K562 (cell line): ENCODE data around the gene CCDC93. TPM values are rescaled to one million over a fixed set of nuclear protein-coding genes. Genes with fewer than 3 reads are reported as not detected.

Experiments used
- ATAC-seq: fragments of 200-7000 bp; cut with Tn5 transposase; 3 replicates; pipeline ENCODE4 v1.9.1; 2020; ENCODE audit warnings: moderate library complexity
- BruUV-seq: library from RNA; stranded (reverse); fragments of 400-500 nt; replicated peaks from 2 replicates; lab custom pipeline; 2021; lab: Mats Ljungman, UMichigan
- CTCF ChIA-PET: fragments of 300-600 bp; formaldehyde crosslinking; extraction: SDS; loops from one replicate; lab custom pipeline; 2021; ENCODE audit warnings: low intra/inter-chr PET ratio; lab: Yijun Ruan, JAX
- POLR2A ChIA-PET: fragments of 300-600, 350-650 bp; sonication (Branson Sonifier 250); formaldehyde crosslinking; extraction: SDS; loops from one replicate; lab custom pipeline; 2021; ENCODE audit warnings: antibody characterized with exemption, inconsistent platforms; lab: Yijun Ruan, JAX
- DNase-seq, 4 experiments: peaks; one replicate each; pipeline versions ENCODE4 v3.0.0 to v3.0.0-alpha.2; 2011 to 2018; ENCODE audit warnings: low spot score in 3 of 4, mixed read lengths in 3 of 4; ENCODE audit errors: extremely low read depth in 1 of 4
- FAIRE-seq: peaks from 2 replicates; lab custom pipeline; 2011; peaks lifted over from hg19 to GRCh38; lab: Jason Lieb, UNC
- H2AFZ ChIP-seq: 2 replicates; pipeline ENCODE4 v1.6.0; 2011; ENCODE audit warnings: low read depth, low read length, control low read depth, inconsistent platforms
- H3K27ac ChIP-seq: fragments of 200-600 bp; 3 replicates; pipeline ENCODE4 v1.8.0; 2011; ENCODE audit warnings: low read depth, mild to moderate bottlenecking, control low read depth, inconsistent platforms, low read length, moderate library complexity, mixed read lengths; ENCODE audit errors: extremely low read depth
- H3K27me3 ChIP-seq, 2 experiments: fragments of 300-600 bp in 1 of 2; 2 replicates in 1 of 2; 3 replicates in 1 of 2; pipeline versions ENCODE4 v1.6.0 to v1.8.0; 2011; ENCODE audit warnings: inconsistent platforms in 2 of 2, low read length in 2 of 2, mild to moderate bottlenecking in 1 of 2, mixed read lengths in 1 of 2, moderate library complexity in 1 of 2; ENCODE audit not compliant: control insufficient read depth in 2 of 2, insufficient read depth in 2 of 2
- H3K36me3 ChIP-seq: fragments of 300-600 bp; 3 replicates; pipeline ENCODE4 v1.8.0; 2011; ENCODE audit warnings: mild to moderate bottlenecking, low read length, inconsistent platforms; ENCODE audit not compliant: control insufficient read depth, insufficient read depth
- H3K4me1 ChIP-seq, 2 experiments: fragments of 200-600 bp in 1 of 2; replicated peaks in 1 of 2; 2 replicates in 1 of 2; 3 replicates in 1 of 2; pipeline versions ENCODE4 v1.5.1 to v1.8.0; 2011; ENCODE audit warnings: inconsistent platforms in 2 of 2, low read length in 2 of 2, mild to moderate bottlenecking in 1 of 2, mixed read lengths in 1 of 2, moderate library complexity in 1 of 2; ENCODE audit not compliant: control insufficient read depth in 2 of 2, insufficient read depth in 2 of 2
- H3K4me2 ChIP-seq: 2 replicates; pipeline ENCODE4 v1.6.1; 2011; ENCODE audit warnings: low read length, control low read depth, inconsistent platforms, mixed read lengths; ENCODE audit not compliant: insufficient read depth
- H3K4me3 ChIP-seq: fragments of 200-600 bp; sonication (generic), shearing (Covaris generic); 2 replicates; pipeline ENCODE4 v1.5.1; 2016; ENCODE audit warnings: control low read depth, inconsistent platforms
- H3K79me2 ChIP-seq: fragments of 200-600 bp; 3 replicates; pipeline ENCODE4 v1.8.0; 2011; ENCODE audit warnings: low read length, inconsistent platforms; ENCODE audit not compliant: control insufficient read depth, insufficient read depth
- H3K9ac ChIP-seq, 2 experiments: 2 replicates each; pipeline versions ENCODE4 v1.6.0 to v1.6.1; 2011; ENCODE audit warnings: low read depth in 2 of 2, low read length in 2 of 2, control low read depth in 1 of 2, inconsistent platforms in 1 of 2, mild to moderate bottlenecking in 1 of 2, mixed read lengths in 1 of 2; ENCODE audit not compliant: insufficient read depth in 1 of 2
- H3K9me1 ChIP-seq: one replicate; pipeline ENCODE4 v1.6.0; 2011; ENCODE audit warnings: inconsistent platforms, mild to moderate bottlenecking, low read length, moderate library complexity; ENCODE audit not compliant: control insufficient read depth, insufficient read depth
- H3K9me3 ChIP-seq: replicated peaks from 2 replicates; pipeline ENCODE4 v1.5.1; 2011; ENCODE audit warnings: low read depth, low read length, inconsistent platforms; ENCODE audit not compliant: control insufficient read depth, insufficient read depth
- H4K20me1 ChIP-seq: replicated peaks from 2 replicates; pipeline ENCODE4 v1.6.1; 2011; ENCODE audit warnings: low read length, inconsistent platforms, mixed read lengths; ENCODE audit not compliant: control insufficient read depth, insufficient read depth
- C11orf30 ChIP-seq: fragments of 450-650 bp; IDR thresholded peaks from 2 replicates; pipeline ENCODE4 v1.6.1; 2016; ENCODE audit warnings: low read depth, mild to moderate bottlenecking
- FOXK1 ChIP-seq: sonication (generic); formaldehyde crosslinking; IDR thresholded peaks from 2 replicates; pipeline ENCODE4 v1.8.0; 2022; ENCODE audit warnings: missing genetic modification reagents, mild to moderate bottlenecking, borderline replicate concordance
- MAFG ChIP-seq: fragments of 450-650 bp; conservative IDR thresholded peaks from 2 replicates; pipeline ENCODE4 v1.6.1; 2016; ENCODE audit warnings: missing genetic modification characterization, missing compliant biosample characterization
- SIN3B ChIP-seq: fragments of 450-650 bp; IDR thresholded peaks from 2 replicates; pipeline ENCODE4 v1.6.1; 2017; ENCODE audit warnings: low read depth, mild to moderate bottlenecking, moderate library complexity
- SRSF7 ChIP-seq: fragments of 200-400 bp; formaldehyde crosslinking; optimal IDR thresholded peaks from 2 replicates; pipeline ENCODE3; 2017; ENCODE audit warnings: mild to moderate bottlenecking, low read depth, low read length
- TBL1XR1 ChIP-seq, 2 experiments: IDR thresholded peaks; 2 replicates each; pipeline ENCODE4 v1.6.1; 2012; ENCODE audit warnings: improper control_type of control experiment in 2 of 2, low read length in 2 of 2, mild to moderate bottlenecking in 1 of 2
- ZFP91 ChIP-seq: sonication (generic); formaldehyde crosslinking; IDR thresholded peaks from 2 replicates; pipeline ENCODE4 v1.8.0; 2022; ENCODE audit warnings: mild to moderate bottlenecking, missing genetic modification reagents
- ZFPM2 ChIP-seq: fragments of 250-450 bp; sonication (Bioruptor Pico); IDR thresholded peaks from 2 replicates; pipeline ENCODE4 v1.5.1; 2022; ENCODE audit warnings: mild to moderate bottlenecking
- ZNF518B ChIP-seq: fragments of 250-450 bp; sonication (Bioruptor Pico); IDR thresholded peaks from 2 replicates; pipeline ENCODE4 v1.5.0; 2021; ENCODE audit warnings: mild to moderate bottlenecking, moderate library complexity
- ZNF699 ChIP-seq: fragments of 250-450 bp; sonication (Bioruptor Pico); IDR thresholded peaks from 2 replicates; pipeline ENCODE4 v1.8.0; 2021; ENCODE audit warnings: mild to moderate bottlenecking, moderate library complexity; ENCODE audit not compliant: insufficient replicate concordance
- WGBS: fragments of 100-300 bp; shearing (Covaris generic); methylation state at CpG from one replicate; pipeline ENCODE4 v1.1.6; 2016; ENCODE audit warnings: low coverage, mixed read lengths; ENCODE audit not compliant: insufficient coverage; ENCODE audit errors: missing lambda C conversion rate; 5-methylcytosine and 5-hydroxymethylcytosine counted together
- in situ Hi-C: fragments of 300-500 bp; cut with MboI; formaldehyde crosslinking; loops from 4 replicates; pipeline ENCODE4 v1.15.0; 2018; ENCODE audit warnings: inconsistent platforms, mixed read lengths
- intact Hi-C: fragments of 100-400 bp; cut with micrococcal nuclease; formaldehyde crosslinking; loops from 2 replicates; pipeline ENCODE4 v1.14.2; 2022
- polyA plus RNA-seq, 8 experiments: library from polyadenylated mRNA; depleted of rRNA in 4 of 8; stranded (reverse) in 5 of 8; unstranded in 3 of 8; fragments of >200 nt; fragmentation: Nextera tagmentation in 2 of 8; fragmentation: Illumina TruSeq in 1 of 8; extraction: Ambion mirVana in 2 of 8; extraction: Trizol in 1 of 8; gene quantifications; 2 replicates each; pipeline versions ENCODE4 v1.2.1 to v1.2.3, GENCODE V29; 2011 to 2014; ENCODE audit warnings: inconsistent platforms in 1 of 8, missing spikeins in 1 of 8
- total RNA-seq, 7 experiments: library from RNA; depleted of rRNA in 6 of 7; stranded (reverse); fragments of >200 nt in 6 of 7; fragmentation: Illumina TruSeq in 2 of 7; extraction: Trizol in 2 of 7; gene quantifications; 2 replicates each; pipeline versions ENCODE4 v1.2.1 to v1.2.3, GENCODE V29; 2011 to 2021; ENCODE audit warnings: low replicate concordance in 1 of 7

CCDC93 gene
- total and polyA plus RNA-seq, 9 of the 15 experiments (the other 6 are each of a cell fraction or from before 2014, with no cell fraction given) = 3.3 to 19.3 (median 12.4) TPM

- Histone ChIP-seq H3K36me3 (peaks cover 51% of the 10 kb centered on the region), H3K9me3 (no peaks in the 10 kb centered on the region), H3K27me3 (no peaks in the 10 kb centered on the region), H4K20me1 (no peaks in the 10 kb centered on the region), H3K9ac (no peak overlapping the region), H3K4me2 (no peak overlapping the region), H3K4me3 (no peak overlapping the region), H3K9me1 (no peaks in the 10 kb centered on the region), H2AFZ (no peak overlapping the region), H3K27ac (no peak overlapping the region), H3K4me1 (no peaks in the 10 kb centered on the region), H3K79me2 (no peaks in the 10 kb centered on the region)
- FAIRE-seq (no peak), DNase-seq (no peak), ATAC-seq (no peak)
- POLR2A ChIA-PET = interaction anchor here (0.6 kb wide), 1 partner anchor 72 kb away, joined by 5 read pairs; no protein-coding TSS in a partner anchor
- CTCF ChIA-PET = no interaction called here
- in situ Hi-C loops (no loop called here), intact Hi-C loops (no loop called here)
- TF ChIP-seq MAFG (tag) = 0 out of 2 replicates have a peak, but pooled peaks have one; percentile 15
- peak; percentile 33; the same call in 1 of the 2 replicates for TF ChIP-seq C11orf30
- TF ChIP-seq FOXK1 (CRISPR knock-in tag) = no peak
- BruUV-seq = no TSS peak
- 100% methylated on average over 1 of the region's 1 CpG for WGBS
These were observed 23.9 kb downstream of the CCDC93 start for GRCh38 chr2:117989854-117990438.

GRCh38 chr2:117987121-117987520, 26.7 kb downstream of the CCDC93 start:
- H3K79me2 ChIP-seq = no peaks in the 10 kb centered on the region
- no peak for DNase-seq
- H3K4me3 ChIP-seq = no peak overlapping the region
- POLR2A ChIA-PET = interaction anchor here (1.2 kb wide), 1 partner anchor 9 kb away, joined by 3 read pairs; no protein-coding TSS in a partner anchor
- no peak overlapping the region for H2AFZ ChIP-seq
- FAIRE-seq = peak; percentile 6
- no peaks in the 10 kb centered on the region for H3K9me1 ChIP-seq
- H3K27ac ChIP-seq = no peak overlapping the region
- no peak overlapping the region for H3K9ac ChIP-seq
- H4K20me1 ChIP-seq = no peaks in the 10 kb centered on the region
- 100% methylated on average over 2 of the region's 2 CpGs for WGBS
- no peaks in the 10 kb centered on the region for H3K4me1 ChIP-seq
- intact Hi-C loops (no loop called here), in situ Hi-C loops (no loop called here)
- peaks cover 46% of the 10 kb centered on the region for H3K36me3 ChIP-seq
- no peaks in the 10 kb centered on the region for H3K9me3 ChIP-seq
- no TSS peak for BruUV-seq
- H3K4me2 ChIP-seq = no peak overlapping the region
- CTCF ChIA-PET = no interaction called here
- no peaks in the 10 kb centered on the region for H3K27me3 ChIP-seq
- no peak for ATAC-seq
- TF ChIP-seq ZFP91 (CRISPR knock-in tag) = no peak
- no peak for TF ChIP-seq TBL1XR1 (IDR thresholded peaks at IDR 0.05; ENCODE audit: low read length in 2 of 2)
- no peak for TF ChIP-seq SRSF7
- TF ChIP-seq SIN3B = no peak
- TF ChIP-seq ZNF518B (CRISPR knock-in tag) = no peak
- no peak for TF ChIP-seq ZFPM2 (CRISPR knock-in tag)
- TF ChIP-seq ZNF699 (CRISPR knock-in tag) = no peak
